GM19328 (cell line): Measurements from ENCODE around the gene LAMB1.
"Not testable (repeated sequence)": the region's sequence is repeated elsewhere in the genome, so short reads cannot be mapped to it uniquely, and the experiment has no call there.

Experiments used
- ATAC-seq: cut with Tn5 transposase; IDR thresholded peaks from one replicate; pipeline ENCODE4 v1.9.1; 2021; ENCODE audit warnings: mild to moderate bottlenecking, moderate library complexity; ENCODE audit not compliant: unreplicated experiment

LAMB1 gene

DNA sequence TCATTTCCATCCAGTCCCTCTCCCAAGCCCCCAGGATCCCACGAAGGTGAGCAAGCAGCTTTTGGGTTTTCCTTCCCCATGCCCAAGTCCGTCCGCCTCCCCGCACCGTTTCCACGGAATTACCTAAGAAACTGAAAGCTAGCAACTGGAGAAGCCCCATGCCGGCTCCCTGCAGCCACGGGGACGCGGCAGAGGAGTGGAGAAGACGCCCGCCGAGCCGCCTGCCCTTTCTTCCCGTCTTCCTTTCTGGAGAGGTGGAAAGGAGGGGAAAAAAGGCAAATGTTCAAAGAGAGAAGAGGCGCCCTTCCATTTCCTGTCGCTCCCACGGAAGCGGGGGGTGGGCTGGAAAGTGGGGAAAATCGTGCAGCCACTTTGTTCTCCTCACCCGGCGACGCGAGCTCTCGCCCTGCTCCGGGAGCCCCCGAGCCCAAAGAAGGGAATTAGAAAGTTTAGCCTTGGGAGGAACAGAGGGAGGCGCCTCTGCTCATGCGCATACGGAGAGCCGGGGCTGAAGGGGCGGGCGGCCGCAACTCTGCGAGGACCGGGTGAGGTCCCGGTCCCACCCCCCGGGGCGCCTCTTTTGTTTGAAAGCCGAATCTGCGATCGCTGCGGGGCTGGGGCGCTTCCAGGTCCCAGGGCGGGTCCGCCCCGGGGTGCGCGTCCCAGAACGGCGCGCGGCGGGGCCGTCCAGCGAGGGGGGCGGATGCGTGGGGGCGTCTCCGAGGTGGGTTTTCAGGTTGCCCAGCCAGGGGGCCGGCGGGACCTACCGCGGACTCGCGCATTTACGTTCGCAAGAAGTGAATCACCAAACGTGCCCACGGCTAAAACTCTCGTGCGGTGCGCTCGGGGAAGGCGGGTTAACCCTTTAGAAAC, at the start of gene LAMB1:
Gene LAMB1, minus strand, starts transcription at position 436 of the 873 bp plus-strand sequence. Its CDS starts 276 bp downstream, at position 160.
- no peak for ATAC-seq

DNA sequence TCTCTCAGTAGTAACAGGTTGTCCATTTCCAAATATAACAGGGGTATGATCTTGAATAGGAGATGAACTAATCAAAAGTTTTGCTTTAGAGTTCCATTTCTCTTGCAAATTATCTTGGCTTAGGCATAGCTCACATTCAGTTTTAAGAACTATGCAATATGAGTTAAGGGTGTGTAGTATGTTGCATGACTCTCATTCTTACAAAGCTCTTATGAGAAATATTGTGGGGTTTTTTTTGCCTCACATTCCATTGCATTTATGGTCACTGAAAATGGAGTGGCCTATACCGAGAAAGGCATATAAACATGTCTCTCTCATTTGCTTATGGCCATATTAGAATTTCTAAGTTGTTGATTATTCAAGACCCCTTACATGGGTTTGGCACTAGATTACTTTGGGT, 48.5 kb upstream of the LAMB1 start:
- ATAC-seq = no peak

DNA sequence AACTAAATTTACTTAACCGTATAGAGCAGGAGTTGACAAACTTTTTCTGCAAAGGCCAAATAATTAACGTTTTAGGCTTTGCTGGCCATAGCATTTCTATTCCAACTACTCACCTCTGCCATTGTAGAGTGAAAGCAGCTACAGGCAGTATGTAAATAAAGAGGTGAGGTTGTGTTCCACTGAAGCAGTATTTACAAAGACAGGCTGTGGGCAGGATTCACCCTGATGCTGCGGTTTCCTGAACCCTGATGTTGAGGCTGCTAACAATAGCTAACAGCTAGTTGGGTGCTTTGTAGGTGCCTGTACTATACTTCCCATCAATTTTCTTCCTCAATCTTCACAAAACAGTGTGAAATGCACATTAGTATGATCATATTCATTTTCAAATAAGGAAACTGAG, 47.0 kb upstream of the LAMB1 start:
- peak; percentile 96 for ATAC-seq

DNA sequence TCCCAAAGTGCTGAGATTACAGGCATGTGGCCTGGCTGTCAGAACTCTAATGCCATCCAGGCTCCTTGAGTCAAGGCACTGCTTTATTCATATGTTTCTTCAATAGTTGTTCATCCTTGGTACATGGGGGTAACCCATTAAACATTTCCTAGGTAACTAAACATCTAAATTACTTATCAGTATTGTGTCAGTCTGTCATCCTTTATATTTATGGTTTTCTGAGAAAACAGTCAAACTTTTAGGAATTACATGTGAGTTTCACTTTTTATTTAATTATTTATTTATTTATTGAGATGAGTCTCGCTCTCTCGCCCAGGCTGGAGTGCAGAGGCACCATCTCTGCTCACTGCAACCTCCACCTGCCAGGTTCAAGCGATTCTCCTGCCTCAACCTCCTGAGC, 45.5 kb upstream of the LAMB1 start:
- no peak for ATAC-seq

DNA sequence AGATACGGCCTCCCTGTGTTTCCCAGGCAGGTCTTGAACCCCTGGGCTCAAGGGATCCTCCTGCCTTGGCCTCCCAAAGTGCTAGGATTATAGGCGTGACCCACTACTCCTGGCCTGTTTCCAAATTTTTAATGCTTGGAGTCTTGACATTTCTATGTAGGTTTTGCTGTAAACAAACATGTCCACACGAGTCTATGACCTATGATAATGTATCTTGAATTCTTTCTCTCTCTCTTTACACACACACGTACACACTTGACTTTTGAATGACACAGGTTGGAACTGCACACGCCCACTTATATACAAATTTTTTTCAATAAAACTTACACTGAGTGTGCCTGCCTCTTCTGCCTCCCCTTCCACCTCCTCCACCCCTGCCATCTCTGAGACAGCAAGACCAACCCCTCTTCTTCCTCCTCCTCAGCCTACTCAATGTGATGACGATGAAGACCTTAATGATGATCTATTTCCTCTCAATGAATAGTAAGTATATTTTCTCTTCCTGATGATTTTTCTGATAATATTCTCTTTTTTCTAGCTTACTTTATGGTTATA, 44.1 kb upstream of the LAMB1 start:
- no peak for ATAC-seq

DNA sequence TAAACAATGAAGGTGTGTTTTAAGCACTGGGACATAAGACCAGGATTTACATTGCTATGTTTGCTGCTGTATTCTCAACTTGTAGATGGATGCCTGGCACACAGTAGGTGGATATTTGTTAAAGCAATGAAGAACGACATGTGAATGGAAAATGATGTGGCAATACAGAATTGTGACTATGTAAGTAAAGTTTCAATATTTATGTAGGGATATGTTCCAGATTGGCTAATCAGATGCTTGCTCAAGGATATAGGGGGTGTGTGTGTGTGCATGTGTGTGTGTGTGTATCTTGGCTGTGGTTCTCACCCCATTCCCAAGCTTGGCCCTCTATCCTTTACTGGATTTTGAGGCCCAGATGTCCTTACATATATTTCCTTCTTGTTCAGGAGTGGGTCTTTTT, 42.7 kb upstream of the LAMB1 start:
- ATAC-seq = no peak

DNA sequence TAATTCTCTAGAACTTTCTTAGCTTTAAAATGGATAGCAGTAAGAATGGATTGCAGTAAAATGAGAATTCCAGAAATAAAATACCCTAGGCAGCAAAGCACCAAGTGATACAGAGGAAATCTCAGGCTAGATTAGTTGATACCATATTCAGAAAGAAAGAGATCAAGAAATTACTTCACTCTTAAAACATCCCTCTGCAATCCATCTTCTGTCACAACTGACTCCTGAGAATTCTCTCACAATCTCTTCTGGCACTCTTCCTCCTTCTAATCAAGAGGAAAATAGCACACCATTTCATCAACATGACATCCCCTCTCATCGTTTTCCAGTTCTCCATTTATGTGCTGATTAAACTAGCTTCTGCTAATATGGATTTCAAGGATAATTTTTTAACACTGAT, 42.2 kb upstream of the LAMB1 start:
- no peak for ATAC-seq

DNA sequence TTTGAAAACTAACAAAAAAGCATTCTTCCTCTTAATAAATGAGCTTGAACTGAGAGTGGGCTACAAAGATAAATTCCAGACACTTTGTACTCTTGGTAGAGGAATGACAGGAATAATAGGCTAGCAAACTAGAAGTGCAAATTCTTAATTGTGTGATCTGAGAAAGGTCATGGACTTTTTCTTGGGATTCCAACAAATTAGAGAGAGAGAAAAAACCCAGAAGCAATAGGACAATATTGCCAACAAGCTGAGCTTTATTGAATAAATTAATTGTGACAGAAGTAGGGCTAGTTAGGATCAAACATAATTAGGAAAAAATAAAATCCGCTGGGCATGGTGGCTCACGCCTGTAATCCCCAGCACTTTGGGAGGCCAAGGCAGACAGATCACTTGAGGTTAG, 41.4 kb upstream of the LAMB1 start:
- ATAC-seq = no peak

DNA sequence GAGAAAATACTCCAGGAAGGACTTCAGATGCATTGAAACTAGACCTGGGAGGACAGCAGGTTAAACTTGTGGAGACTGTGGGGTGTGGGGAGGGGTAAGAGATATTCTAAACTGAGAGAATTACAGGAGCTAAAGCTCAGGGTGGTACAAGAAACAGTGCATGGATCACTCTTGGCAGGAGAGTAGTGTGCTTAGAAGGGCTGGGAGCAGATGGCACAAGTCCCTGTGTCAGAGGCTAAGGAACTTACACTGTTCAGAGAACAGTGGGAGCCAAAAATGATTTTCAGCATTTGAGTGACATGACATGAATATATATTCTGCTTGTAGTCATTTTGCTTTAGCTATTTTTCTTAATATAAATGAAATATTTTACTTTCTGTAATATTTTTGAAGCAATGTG, 36.0 kb upstream of the LAMB1 start:
- ATAC-seq = no peak

DNA sequence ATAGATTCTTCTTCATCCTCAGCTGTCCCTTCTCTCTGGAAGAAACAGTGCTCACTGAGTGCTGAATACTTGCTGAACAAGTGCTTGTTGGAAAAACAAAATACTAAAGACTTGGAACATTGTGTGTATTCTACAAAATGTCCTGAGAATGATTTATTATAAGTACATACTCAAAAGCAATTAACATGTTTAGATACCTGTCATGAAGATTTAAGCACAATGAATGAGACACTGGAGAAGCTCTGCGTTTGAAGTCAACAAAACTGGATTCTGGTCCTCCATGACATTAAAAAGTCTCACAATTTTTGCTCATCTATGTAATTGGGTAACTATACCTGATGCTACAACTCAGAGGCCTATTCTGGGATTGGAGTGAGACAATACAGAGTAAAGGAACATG, 34.8 kb upstream of the LAMB1 start:
- no peak for ATAC-seq

DNA sequence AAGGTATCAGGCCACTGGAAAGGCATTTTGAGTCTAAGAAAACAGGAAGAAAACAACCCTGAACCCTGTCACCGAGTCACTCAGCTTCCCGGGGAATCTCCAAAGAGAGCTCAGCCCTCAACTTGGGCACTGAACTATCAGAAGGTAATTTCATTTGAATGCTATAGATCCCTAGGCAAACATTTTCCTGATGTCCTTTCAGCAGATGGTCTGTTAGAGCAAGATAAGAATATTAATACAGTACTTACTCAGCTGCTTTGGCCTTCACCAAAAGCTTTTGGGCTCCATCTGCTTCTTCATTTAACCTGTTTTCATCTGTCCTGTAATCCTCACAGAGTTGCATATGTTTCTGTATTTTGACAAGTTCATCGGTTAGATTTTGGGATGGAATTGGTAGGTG, 34.2 kb upstream of the LAMB1 start:
- no peak for ATAC-seq

DNA sequence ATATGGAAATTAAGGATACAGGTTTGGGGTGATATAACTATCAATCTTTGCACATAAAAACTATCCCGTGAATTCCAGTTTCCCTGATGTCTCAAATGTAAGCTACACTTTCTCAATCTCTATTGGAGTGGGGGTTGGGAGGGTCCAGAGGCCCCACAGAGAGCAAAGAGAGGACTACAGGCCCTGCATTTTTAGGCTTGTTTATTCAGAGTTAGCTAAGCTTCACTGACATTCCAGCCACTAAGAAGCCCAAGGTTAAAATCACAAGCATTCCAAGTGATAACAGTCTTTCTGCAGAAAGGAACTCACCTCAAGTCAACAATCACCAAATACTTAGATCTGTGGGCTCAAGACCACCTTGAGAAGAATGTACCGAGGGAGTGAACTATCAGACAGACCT, 31.6 kb upstream of the LAMB1 start:
- ATAC-seq = no peak

DNA sequence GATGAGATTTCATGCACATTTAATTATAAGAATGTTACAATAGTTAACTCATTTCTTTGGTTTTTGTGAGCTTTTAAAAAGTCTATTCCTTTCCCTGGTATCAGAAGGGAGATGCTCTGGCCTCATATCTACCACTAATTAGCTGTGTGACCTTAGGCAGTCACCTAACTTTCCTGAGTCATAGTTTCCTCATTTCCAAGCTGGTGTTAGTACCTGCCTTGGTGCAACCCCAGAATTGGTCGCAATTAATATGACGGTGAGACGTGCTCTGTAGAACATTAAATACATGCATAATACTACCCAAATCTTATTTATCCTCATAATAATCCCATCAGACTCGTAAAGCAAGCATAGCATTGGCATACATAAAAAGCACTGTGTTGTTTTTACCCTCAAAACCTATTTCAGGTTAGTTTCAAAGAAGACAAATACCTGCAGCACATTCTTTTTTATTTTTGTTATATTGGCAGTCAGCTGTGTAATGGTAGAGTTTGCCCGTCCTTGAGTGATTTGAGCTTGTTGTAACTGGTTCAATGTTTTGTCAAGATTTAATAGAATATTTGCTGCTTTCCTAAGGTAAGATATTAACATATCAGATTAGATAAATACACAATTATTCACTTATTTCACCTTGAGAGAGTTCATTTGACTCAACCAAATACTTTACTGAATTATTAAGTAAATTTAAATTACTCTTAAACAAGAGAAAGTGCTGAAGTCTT, 31.0 kb upstream of the LAMB1 start:
- ATAC-seq = no peak

DNA sequence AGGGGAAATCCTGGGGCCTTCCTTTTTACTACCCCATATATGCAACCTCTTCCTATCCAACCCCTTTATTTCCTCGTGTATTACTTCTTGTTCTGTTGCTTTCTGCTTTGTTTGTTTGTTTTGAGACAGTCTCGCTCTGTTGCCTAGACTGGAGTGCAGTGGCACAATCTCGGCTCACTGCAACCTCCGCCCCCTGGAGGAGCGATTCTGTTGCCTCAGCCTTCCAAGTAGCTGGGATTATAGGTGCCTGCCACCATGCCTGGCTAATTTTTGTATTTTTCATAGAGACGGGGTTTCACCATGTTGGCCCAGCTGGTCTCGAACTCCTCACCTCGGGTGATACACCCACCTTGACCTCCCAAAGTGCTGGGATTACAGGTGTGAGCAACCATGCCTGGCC, 30.3 kb upstream of the LAMB1 start:
- not testable (repeated sequence) for ATAC-seq

DNA sequence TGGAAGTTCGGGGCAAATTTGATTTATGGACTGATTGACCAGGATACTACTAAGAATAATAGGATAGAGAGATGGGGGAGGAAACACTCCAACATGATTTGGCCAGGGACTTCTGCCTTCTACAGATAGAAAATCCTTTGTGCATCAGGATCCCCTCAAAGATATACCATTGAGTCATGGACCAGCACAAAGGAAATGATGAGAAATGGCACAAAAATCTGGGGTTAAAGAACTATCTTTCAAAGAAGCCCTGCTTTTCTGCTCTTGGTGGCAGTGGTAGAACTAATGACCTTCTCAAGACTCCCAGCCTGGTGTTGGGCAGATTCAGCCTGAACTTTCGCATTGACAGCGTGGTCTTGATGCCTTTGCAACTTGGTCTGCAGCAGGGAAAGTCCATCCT, 27.6 kb upstream of the LAMB1 start:
- no peak for ATAC-seq

DNA sequence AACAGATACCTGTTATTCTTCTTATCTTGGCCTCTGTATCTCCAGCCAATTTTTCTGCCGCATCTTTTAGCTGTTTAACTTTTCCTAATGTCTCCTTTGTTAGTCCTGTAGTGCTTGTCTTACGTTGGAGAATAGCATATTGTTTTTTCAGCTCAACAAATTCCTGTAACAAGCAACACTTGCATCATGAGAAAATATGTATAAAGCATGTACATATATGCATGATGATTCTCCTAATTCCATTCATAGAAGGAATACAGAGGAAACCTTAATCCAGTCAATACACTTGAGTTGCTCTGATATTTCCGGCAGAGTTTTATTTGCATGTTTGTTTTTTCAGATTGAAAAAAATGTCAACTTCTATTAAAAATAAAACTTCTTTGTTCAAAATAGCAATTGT, 26.1 kb upstream of the LAMB1 start:
- ATAC-seq = no peak

DNA sequence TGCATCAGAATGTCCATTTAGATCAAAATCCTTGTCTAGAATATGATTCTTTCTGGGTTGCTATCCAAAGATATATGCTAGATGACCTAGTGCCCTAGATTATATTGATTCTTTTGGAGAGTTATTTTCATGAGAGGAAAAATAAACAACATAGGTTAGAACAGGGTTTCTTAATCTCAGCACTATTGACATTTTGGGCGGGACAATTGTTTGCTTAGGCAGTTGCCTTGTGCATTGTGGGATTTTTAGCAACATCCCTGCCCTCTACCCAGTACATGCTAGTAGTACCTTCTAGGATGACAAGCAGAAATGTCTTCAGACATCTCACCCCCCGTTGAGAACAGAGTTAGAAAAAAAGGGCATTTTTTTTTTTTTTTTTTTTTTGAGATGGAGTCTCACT, 25.1 kb upstream of the LAMB1 start:
- no peak for ATAC-seq

DNA sequence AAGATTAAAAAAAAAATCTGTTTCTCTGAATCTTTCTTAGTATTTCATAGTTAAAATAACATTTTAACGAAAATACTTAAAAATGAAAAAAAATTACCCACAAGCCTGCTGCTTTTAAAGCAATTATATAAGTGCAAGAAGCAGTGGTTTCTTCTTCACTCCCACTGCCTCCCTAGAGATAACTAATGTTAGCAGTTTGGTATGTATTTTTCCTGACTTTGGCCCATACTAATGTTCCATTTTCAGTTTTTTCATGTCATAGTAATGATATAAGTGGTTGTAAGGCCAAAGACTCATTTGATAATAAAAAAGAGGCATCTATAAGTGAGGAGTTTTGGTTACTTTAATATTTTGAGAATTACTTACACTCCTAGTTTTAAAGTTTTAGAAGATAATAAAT, 24.3 kb upstream of the LAMB1 start:
- ATAC-seq = no peak

DNA sequence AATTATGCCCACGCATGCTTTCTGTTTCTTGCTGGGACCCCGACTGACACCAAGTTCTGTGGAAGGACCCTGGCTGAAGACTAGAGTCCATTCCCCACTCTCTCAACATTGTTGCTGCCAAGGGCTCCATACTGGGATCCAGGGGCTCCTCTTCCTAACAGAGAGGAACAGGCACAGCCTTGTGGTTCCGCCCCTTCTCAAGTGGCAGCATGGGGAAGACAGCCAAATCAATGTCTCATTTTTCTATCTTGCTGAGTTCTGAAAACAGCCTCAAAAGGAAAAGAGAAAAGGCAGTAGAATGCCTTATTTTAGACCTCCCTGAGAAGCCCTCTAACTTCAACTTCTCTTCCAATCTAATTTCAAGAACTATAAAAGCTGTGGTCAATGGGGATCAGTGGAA, 23.7 kb upstream of the LAMB1 start:
- no peak for ATAC-seq

DNA sequence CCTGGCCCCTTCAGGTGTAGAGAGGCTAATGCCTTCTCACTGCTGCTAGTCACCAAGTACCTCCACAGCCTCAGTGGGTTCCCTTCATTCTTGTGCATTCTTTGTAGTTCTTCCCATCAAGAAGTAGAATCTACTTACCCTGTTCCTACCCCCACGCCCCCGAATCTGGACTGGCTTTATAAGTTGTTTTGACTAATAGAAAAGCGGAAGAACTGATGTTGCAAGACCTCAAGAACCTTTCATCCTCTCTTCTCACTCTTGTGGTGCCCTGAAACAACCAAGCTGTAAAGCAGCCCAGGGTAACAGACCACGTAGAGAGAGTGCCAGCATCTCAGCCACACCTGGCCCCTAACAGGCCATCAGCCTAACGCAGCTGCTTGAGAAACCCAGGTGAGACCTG, 23.2 kb upstream of the LAMB1 start:
- no peak for ATAC-seq

DNA sequence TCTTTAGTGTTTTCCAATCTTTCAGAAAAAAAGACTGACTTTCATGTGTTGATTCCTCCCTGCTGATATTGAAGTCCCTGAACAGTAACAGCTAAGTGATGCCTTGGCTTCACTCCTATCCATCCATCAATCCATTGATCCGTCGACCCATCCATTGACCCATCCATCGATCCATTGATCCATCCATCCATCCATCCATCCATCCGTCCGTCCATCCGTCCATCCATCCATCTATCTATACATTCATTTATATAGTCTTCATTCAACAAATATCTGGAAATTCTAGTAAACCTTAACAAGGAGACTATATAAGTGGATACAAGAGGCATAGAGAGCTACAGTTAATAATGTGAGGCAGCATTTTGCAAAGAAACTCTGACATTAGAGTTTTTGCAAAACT, 21.6 kb upstream of the LAMB1 start:
- no peak for ATAC-seq

DNA sequence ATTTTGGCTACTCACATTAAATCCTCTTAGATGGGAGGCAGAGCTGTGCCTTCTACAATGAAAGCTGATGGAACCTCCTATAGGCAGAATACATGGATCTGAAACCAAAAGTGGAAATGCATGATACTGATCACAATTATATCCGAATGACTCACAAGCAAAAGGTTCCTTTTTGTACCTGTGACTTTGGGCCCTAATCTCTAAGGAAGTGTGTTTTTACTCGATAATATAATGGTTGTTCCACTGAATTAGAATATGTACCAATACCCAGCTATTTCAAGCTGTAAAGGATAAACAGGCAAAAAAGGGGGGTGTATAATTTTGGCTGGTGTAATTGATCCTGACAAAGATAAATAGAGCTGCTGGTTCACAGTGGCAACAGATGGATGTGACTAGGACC, 17.6 kb upstream of the LAMB1 start:
- ATAC-seq = no peak
